HG03342 (cell line): ENCODE results near the gene MTIF3.
"Not testable (repeated sequence)": the region's sequence is repeated elsewhere in the genome, so short reads cannot be mapped to it uniquely, and the experiment has no call there.

Experiments
- ATAC-seq: cut with Tn5 transposase; IDR thresholded peaks from one replicate; pipeline ENCODE4 v1.9.1; 2021; ENCODE audit warnings: mild to moderate bottlenecking, moderate library complexity; ENCODE audit not compliant: unreplicated experiment

MTIF3 gene

DNA sequence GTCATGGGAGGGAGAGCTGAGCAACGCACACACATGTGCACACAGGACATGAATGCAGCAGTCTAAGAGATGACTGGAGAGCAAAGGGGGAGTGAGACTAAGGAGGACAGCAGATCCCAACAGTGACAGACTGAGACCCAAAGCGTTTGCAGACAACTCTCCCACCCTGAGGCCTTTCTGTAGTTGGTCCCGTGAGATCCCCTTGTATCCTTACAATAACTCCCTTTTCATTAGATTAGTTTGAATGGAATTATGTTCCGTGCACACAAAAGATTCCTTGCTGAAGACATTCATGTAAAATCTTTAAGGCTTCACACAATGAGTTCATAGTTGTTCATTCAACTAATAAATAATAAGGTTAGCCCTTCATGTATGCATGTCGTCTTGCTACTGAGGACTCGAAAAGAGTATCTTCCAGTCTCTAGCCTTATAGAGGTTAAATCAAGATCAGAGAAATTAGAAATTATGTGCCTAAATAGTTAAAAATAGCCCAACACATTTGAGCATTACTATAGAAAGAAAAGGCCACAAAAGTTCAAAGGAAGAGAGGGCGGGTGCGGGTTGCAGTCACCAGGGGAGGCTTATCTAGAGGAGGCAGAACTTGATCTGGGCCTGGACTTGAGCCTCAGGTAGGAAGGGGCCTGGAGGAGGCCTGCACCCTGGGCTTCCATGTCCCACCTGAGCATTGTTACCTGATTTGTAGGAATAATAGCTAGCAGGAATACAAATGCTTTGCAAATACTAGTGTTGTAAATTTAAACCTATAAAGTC lies 29.1 kb downstream of the MTIF3 start:
- ATAC-seq: no peak

DNA sequence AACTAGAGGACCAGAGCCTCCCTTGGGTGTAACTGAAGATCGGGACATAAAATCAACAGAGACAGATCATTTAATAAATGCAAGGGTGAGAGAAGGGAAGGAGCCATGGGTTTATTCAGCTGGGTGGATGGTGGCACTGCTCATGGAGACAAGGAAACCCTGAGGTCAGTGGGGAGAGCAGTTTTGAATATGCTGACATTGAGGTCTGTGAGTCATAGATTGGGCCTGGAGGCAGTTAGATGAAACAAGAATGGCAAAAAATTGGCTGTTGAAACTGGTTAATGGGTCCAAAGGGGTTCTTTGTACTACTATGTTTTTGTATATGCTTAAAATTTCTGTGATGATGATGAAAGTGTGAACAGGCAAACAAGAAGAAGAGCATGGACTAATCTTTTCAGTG lies 31.0 kb downstream of the MTIF3 start:
- ATAC-seq: no peak

DNA sequence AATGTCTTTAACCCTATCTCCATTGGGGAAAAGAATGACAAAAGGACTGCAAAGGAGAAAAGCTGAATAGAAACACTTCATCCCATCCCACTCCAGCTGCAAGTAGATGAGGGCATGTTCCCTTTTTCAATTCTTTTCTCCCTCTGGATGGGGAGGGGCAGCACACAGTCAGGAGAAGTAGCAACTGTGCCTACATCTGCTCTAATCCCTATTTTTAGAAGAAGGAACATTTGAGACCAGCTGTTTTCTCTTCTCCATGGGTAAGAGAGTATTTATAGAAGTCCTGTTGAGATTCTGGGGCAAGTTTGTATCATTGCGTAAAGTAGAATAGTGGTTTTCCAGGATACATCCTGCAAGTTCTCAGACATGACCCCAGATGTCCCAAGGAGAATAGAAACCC lies 35.2 kb downstream of the MTIF3 start:
- no peak for ATAC-seq

DNA sequence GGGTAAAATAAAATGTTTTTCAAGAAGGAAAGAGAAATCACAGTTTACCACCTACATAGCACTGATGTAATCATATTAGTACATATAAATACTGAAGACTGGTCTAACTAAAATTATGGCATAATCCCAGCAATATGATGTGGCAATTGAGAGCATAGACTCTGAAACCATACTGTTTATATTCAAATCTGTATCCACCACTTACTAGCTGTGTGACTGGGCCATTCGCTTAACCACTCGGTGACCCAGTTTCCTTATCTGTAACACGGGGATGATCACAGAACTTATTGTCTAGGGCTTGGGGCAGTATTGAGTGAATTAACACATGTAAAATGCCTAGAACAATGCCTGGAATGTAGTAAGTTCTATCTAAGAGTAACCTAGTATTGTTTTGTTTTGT lies 39.0 kb downstream of the MTIF3 start:
- ATAC-seq: no peak

DNA sequence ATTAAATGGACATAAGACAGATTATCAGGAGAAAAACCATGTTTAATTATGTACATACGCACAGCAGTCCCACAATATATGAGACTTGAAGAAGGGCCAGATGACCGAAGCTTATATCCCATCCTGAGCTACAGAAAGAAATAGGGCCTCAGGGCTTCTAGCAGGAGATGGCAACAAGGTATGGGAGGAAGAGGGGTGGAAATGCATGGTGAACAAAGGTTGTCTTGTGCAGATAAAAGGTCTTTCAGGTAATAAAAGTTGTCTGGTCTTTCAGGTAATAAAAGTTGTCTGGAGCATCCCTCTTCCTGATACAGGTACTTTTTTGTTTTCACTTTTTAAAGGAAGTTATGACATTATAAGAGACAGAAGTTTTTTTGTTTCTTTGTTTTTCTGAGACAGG lies 41.4 kb downstream of the MTIF3 start:
- no peak for ATAC-seq

DNA sequence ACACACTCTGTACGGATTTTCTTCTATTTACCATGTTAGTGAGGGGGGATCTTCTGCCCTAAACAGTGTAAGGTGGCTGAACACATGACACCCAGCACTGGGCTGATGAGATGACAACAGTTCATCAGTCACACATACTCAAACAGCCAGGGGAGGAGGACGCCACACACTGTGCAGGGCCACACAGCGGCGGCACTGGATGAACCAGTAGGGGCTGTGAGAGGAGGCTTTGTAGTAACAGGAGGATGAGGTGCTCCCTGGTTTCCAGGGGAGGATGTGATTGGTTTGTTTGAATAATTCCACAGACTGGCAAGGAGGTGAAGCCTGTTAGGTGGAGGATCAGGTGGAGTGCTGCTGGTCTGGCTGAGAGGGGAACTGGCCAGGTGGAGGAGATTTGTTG lies 42.3 kb downstream of the MTIF3 start:
- no peak for ATAC-seq

DNA sequence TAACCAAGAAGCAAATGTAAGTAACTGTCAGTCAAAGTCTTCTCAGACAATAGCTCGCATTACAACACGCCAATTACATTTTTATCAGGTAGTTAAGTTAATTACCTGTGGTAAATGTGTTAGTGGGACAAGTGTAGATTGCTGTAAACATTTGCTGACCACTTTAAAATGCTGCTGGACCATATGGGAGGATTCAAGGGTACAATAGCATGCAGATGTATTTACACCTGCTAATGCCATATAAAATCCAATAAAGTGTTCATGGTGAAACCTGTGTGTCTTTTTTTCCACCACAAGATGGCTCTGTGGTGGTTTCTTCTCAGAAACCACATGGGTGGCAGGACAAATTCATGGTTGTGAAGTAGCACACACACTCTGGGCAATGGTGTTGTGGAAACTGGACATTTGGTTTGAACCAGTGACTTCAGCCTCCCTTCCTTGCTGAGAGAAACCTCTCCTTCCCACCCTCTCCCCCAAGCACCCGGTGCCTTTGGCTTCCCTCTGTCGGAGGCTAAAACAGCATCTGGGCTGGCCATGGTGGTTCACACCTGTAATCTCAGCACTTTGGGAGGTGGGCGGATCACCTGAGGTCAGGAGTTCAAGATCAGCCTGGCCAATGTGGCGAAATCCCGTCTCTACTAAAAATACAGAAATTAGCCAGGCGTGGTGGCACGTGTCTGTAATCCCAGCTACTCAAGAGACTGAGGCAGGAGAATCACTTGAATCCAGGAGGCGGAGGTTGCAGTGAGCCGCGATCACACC lies 44.0 kb downstream of the MTIF3 start:
- no peak for ATAC-seq

DNA sequence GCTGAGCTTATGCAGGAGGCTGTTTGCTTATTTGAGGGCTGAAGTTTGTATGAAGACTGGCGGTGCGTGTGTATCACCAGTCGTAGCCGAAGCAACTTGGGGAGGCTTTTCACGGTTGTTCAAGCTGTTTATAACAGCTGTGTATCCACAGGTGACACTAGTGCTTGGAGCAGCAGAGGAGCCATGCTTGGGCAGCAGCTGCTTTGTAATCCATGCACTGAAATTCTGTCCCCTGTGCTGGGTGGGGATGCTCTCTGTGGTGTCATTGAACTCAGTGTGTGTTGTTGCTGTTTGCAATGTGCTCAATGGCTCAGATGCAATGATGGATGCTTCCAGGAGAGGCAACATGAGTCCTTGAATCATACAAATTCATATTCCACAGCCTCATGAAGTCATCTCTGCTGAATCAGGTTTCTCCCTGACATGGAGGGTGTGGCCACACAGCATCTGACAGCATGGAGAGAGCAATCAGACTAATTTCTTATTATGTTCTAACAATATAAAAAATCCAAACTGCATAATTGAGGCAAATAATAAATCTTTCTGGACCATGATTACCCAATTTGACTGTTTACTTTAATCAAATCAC lies 44.7 kb downstream of the MTIF3 start:
- no peak for ATAC-seq

DNA sequence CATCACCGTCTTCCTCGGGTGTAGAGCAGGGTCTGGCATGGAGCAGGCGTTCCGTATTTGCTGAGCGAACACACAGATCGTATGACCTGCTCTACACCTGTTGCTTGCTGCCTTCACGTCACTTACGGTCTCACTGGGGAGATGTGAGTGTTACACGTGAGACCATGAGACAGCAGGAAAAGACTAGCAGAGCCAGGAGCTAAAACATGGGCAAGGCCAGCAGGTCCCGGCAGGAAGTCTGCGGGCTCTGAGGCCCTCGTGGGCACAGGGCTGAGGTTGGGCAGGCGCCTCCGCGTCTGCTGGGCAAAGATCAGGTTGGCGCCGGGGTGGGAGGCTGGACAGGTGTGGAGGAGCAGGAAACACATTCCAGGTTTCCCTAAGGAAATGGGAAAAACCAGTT lies 45.7 kb downstream of the MTIF3 start:
- no peak for ATAC-seq

DNA sequence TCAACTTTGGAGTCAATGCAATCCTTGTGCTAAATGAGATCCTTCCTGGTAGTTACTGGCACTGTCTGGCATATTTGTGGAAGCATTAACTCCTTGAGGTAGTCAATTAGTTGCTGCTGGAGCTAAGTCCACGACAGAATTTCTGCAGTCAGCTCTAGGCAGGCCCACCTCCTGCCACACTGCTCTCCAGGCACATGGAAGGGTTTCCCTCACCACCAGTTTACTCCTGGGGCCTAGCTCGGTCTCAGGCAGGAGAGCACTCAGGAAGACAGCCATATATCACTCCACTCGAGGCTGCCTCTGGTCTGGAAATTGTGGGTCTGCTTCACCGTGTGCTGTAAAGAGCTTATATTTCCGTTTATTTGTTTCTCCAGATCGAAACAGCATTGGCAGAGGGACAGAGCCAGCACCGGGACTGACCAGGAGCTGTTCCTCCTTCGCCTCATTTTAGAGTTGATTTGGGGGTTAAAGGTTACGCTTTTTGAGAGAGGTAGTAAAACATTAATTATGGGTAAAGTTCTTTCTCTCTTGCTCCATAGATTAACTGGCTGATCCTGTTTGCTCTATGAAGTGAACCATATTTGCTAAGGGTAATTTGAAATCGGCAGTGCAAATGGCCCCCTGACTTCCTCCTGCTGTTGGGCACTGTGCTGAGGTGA lies 46.5 kb downstream of the MTIF3 start:
- ATAC-seq: no peak

DNA sequence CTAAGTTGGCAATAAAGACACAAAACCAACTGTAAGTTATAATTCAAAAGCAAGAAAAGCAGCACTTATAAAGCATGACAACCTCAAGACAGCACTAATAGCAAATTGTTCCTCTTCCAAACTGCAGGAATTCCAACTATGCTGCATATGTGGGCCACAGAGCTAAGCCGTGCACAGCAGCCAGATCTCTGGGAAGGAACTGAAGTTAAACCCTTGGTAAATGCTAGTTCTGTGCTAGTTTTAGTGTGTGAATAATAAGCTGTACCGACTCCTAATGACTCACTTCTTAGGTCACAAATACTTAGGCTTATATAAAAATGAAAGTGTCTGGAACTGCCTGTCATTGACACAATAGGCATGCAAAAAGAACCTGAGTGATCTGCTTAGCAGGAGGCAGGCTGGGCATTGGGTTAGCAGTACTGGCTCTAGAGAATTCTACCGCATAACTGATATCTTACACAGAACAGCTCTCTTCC lies 47.1 kb downstream of the MTIF3 start:
- no peak for ATAC-seq

DNA sequence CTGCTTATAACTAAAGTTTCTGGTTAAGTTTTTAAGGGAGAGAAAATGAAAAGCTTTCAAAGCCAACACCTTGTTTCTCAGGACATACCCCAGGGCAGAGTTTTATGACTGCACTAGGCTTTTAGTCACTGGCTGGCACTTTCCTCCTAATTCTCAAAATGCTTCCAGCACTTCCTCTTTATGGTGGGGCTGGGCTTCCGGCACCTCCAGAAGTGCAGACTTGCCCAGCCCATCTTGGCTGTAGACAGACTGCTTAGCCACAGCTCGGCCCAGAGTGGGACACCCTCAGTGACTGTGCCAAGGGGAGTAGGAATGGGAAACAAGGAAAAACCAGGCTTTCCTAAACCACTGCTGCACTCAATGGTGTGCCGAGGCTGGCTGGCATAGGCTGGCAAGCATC lies 49.2 kb downstream of the MTIF3 start:
- no peak for ATAC-seq

DNA sequence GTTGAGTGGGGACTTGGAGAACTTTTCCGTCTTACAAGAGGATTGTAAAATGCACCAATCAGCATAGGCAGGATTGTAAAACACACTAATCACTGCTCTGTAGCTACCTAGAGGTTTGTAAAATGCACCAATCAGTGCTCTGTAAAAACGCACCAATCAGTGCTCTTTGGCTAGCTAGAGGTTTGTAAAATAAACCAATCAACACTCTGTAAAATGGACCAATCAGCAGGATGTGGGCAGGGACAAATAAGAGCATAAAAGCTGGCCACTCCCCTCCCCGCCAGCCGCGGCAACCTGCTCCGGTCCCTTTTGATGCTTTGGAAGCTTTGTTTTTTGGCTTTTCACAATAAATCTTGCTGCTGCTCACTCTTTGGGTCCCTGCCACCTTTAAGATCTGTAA lies 50.0 kb downstream of the MTIF3 start:
- ATAC-seq: not testable (repeated sequence)

DNA sequence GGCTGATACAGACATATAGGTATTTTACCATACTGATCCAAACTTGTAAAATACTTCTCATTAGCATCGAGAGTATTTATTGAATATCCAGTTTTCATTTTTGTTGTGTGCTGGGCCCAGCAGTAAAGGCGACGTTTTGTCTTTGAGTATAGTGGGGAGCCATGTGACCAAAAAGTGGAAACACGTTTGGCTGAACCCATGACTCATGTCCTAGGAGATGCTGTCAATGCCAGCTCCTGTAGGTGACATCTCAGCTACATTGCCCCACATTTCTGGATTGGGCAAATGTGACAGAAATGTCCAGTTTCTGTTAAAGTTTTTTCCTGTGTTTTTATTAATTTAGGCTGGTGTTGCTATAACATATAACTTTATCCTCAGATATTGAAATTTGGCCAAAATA lies 52.0 kb downstream of the MTIF3 start:
- ATAC-seq: no peak

DNA sequence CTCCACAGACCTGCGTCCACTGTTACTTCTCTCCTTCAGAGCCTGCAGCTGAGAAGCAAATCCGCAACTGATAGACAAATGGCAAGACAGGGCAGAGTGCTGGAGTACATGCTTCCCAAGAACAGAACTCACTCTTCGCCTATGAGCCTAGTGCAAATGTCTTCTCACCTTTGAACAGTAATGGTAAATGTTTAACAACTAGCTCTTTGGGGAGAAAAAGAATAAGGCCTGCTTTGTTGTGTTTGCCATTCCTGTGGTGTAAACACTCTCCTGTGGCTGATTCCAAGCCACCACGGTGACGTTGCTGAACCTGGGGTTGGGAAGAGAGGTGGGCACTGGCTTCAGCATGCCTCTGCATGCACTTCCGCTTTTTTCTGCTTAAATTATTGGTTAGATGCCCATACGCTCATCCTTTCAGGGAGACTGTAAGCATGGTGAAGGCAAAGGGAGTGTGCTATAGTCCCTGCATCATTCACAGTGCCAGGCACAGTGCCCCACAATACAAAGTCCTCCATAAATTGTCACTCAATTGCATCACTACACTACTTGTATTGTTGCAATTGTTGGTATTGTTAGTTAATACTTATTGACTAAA lies 54.0 kb downstream of the MTIF3 start:
- ATAC-seq: no peak

DNA sequence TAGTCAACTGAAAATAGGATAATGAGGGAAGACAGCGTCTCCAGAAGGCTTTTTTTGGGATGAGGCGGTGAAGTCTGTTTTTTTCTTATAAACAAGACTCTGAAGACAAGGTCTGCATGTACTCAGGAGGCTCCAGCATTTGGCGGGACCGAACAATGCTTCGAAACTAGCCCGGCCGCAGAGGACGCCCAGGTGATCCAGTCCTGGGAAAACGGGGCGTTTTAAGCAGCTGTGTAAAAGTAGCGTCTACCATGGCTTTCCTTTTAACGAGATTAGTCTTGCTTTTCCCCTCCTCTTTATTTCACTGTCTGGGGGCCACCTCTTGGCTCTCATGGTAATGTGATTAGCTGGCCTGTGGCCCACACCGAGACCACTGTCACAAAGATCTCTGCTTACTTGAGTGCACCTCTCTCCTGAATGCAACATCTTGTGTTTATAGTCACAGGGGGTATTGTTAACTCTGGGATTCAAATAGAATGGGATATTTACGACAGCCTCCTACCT lies 55.3 kb downstream of the MTIF3 start:
- no peak for ATAC-seq

DNA sequence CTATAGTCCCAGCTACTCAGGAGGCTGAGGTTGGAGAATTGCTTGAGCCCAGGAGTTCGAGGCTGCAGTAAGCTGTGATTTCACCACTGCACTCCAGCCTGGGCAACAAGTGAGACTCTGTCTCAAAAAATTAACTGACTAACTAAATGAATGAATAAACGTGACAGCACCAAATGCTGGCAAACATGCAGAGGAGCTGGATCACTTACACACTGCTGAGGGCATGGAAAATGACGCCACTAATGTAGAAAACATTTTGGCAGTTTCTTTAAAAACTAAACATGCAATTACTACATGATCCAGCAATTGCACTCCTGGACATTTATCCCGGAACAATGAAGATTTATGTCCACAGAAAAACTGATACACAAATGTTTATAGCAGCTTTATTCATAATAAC lies 57.3 kb downstream of the MTIF3 start:
- ATAC-seq: no peak

DNA sequence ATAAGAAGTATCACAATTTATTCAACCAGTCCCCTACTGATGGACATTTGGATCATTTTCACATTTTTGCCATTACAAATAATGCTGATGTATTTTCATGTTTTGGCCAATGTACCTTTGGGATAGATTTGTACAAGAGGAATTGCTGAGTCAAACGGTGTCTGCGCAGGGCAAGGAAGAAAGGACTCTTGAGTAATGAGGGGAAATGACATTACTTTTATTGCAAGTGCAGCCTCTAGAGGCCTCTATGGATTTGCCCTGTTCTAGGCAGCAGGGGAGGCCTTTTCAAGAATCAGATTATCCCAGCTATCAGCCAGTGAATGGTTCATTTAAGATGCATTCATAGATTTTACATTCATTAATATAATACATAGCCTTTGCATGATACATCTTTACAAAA lies 58.9 kb downstream of the MTIF3 start:
- ATAC-seq: no peak

DNA sequence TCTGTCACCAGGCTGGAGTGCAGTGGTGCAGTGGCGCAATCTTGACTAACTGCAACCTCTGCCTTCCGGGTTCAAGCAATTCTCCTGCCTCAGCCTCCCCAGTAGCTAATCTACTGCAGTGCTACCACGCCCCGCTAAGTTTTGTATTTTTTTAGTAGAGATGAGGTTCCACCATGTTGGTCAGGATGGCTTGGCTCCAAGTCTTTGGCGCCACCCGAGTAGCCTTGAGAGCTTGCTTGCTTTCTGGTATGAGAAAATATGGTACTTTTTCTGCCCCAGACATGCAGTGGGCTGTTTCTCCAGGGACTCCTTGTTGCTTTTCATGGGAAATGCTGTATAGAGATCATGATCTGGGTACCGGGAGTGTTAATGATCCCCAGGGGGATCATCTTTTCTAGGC lies 60.5 kb downstream of the MTIF3 start:
- ATAC-seq: no peak

DNA sequence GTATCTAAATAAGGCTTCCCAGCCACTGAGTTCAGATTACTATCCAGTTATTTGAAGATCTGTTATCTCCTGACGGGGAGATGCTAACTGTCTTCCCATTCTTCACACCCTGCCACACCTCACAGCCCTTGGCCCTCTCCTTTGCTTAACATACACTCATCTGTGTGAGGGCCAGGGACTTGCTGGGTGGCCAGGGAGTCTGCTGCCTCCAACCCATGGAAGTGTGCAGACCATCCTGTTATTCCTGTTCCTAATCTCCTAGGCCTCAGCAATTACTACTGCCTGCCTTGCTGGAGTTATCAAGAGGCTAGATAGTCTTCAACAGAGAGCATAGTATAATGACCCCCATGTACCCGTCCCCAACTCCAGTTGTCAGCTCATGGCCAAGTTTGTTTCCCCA lies 62.1 kb downstream of the MTIF3 start:
- no peak for ATAC-seq
